Measurements from ENCODE around the gene SEMA6D.
"Not testable (repeated sequence)": the region's sequence is repeated elsewhere in the genome, so short reads cannot be mapped to it uniquely, and the experiment has no call there.

Gene SEMA6D

GRCh38 chr15:47716516-47716915, 789 bp upstream of the SEMA6D start:
- DNase-seq (ENCODE audit: low read depth in 2 of 2): no peak

GRCh38 chr15:47718497-47719437, 1.5 kb downstream of the SEMA6D start:
- no peak for DNase-seq (ENCODE audit: low read depth in 2 of 2)

- no peak for DNase-seq (ENCODE audit: low read depth in 2 of 2)
Observed at GRCh38 chr15:47719730-47720129, 2.4 kb downstream of the SEMA6D start.

- DNase-seq (ENCODE audit: low read depth in 2 of 2): no peak
Observed at GRCh38 chr15:47720555-47720954, 3.2 kb downstream of the SEMA6D start.

GRCh38 chr15:47721676-47722075, 4.4 kb downstream of the SEMA6D start:
- DNase-seq (ENCODE audit: low read depth in 2 of 2): no peak

GRCh38 chr15:47724346-47724745, 7.0 kb downstream of the SEMA6D start:
- DNase-seq (ENCODE audit: low read depth in 2 of 2): no peak

- DNase-seq (ENCODE audit: low read depth in 2 of 2): no peak
Observed at GRCh38 chr15:47725051-47725450, 7.7 kb downstream of the SEMA6D start.

- DNase-seq (ENCODE audit: low read depth in 2 of 2): no peak
Observed at GRCh38 chr15:47725906-47726305, 8.6 kb downstream of the SEMA6D start.

- no peak for DNase-seq (ENCODE audit: low read depth in 2 of 2)
Observed at GRCh38 chr15:47726399-47726823, 9.1 kb downstream of the SEMA6D start.

- no peak for DNase-seq (ENCODE audit: low read depth in 2 of 2)
Observed at GRCh38 chr15:47727137-47727536, 9.8 kb downstream of the SEMA6D start.

- no peak for DNase-seq (ENCODE audit: low read depth in 2 of 2)
Observed at GRCh38 chr15:47727676-47728075, 10.4 kb downstream of the SEMA6D start.

GRCh38 chr15:47728426-47728825, 11.1 kb downstream of the SEMA6D start:
- DNase-seq (ENCODE audit: low read depth in 2 of 2): no peak

GRCh38 chr15:47728886-47729285, 11.6 kb downstream of the SEMA6D start:
- no peak for DNase-seq (ENCODE audit: low read depth in 2 of 2)

GRCh38 chr15:47731230-47731629, 13.9 kb downstream of the SEMA6D start:
- no peak for DNase-seq (ENCODE audit: low read depth in 2 of 2)

- no peak for DNase-seq (ENCODE audit: low read depth in 2 of 2)
Observed at GRCh38 chr15:47732248-47732647, 14.9 kb downstream of the SEMA6D start.

- no peak for DNase-seq (ENCODE audit: low read depth in 2 of 2)
Observed at GRCh38 chr15:47733085-47733484, 15.8 kb downstream of the SEMA6D start.

- no peak for DNase-seq (ENCODE audit: low read depth in 2 of 2)
Observed at GRCh38 chr15:47736143-47736786, 19.0 kb downstream of the SEMA6D start.

GRCh38 chr15:47737477-47737876, 20.2 kb downstream of the SEMA6D start:
- no peak for DNase-seq (ENCODE audit: low read depth in 2 of 2)

- DNase-seq (ENCODE audit: low read depth in 2 of 2): not testable (repeated sequence)
Observed at GRCh38 chr15:47738144-47738825, 21.0 kb downstream of the SEMA6D start.

GRCh38 chr15:47741082-47741481, 23.8 kb downstream of the SEMA6D start:
- DNase-seq (ENCODE audit: low read depth in 2 of 2): no peak

GRCh38 chr15:47741907-47742306, 24.6 kb downstream of the SEMA6D start:
- DNase-seq (ENCODE audit: low read depth in 2 of 2): no peak

- no peak for DNase-seq (ENCODE audit: low read depth in 2 of 2)
Observed at GRCh38 chr15:47742334-47742733, 25.0 kb downstream of the SEMA6D start.

Data from fibroblast of skin of left quadriceps (primary cell).